ENCODE results near the gene CACNA2D2.

The CACNA2D2 gene

GRCh38 chr3:50322115-50322385 is 181.4 kb downstream of the CACNA2D2 start:
- peaks cover 28% of the 10 kb centered on the region for H3K4me1 Mint-ChIP-seq (ENCODE audit: low read depth)
- no peak overlapping the region for H3K4me3 Mint-ChIP-seq
- H3K36me3 Mint-ChIP-seq (ENCODE audit: low read depth) = peaks cover 2% of the 10 kb centered on the region
- H3K27me3 Mint-ChIP-seq (ENCODE audit: low read depth) = no peaks in the 10 kb centered on the region
- no peak overlapping the region for H3K27ac Mint-ChIP-seq
- H3K9me3 Mint-ChIP-seq = no peaks in the 10 kb centered on the region

DNA sequence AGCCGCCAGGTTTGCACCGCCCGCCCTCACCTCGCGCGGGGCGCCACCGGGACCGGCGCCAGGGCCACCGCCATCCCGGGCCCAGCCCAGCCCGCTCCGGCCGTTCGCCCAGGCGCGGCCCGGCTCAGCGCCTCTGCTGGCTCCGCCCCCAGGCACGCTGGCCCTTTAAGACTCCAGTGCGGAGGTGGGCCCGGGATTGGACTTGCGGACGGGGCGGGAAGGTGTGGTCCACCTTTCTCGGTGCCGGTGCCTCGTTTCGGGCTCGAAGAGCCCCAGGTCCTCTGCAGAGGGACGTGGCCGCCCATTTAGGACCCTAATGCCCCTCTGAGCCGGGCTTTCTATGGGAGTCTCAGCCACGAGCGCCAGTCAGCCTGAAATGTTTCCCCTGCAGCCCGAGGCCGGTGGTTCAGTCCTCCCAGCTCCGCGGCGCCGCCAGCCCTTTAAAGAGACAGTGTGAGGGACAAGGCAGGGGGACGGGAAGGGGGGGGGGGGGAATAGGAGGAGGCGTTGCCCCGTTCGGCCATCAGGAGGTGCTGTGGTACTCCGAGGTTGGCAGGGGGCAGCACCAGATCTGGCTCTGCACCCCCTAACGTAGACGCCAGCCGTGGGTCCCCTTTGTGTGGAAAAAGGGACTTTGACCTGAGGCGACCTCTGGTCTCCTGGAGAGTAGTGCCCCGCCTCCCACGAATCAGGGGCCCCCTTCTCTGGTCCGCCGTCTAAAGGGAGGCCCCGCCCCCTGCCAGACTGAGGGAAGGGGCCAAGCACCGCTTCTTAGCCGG is 181.9 kb downstream of the CACNA2D2 start:
- Mint-ChIP-seq H3K9me3 (no peaks in the 10 kb centered on the region), H3K27ac (peak overlapping the region; percentile 86), H3K4me1 (ENCODE audit: low read depth) (peaks cover 29% of the 10 kb centered on the region), H3K4me3 (peak overlapping the region; percentile 76), H3K27me3 (ENCODE audit: low read depth) (no peaks in the 10 kb centered on the region), H3K36me3 (ENCODE audit: low read depth) (peaks cover 4% of the 10 kb centered on the region)

DNA sequence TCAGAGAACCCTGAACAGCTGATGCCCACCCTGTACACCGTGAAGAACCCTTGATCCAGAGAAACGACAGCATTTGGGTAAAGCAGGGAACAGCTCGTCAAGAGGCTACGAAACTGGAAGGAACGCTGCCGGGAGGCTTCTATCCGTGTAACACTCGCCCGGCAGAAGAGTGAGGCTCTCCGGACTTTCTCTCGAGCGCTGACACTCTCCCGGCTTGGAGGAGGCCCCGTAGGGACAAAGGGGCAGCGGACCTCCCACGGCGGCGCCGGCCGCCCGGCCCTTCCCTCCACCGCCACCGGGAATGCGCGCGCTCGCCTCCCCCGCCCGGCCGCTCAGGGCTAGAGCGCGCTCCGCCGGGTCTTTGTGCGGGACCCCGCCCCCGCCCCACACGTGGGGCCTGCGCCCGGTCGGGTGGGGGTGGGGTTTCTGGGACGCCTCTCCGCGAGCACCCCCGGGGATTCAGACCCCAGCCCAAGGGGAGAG is 182.5 kb downstream of the CACNA2D2 start:
- H3K9me3 Mint-ChIP-seq = no peaks in the 10 kb centered on the region
- peaks cover 33% of the 10 kb centered on the region for H3K4me1 Mint-ChIP-seq (ENCODE audit: low read depth)
- peak overlapping the region; percentile 81 for H3K27ac Mint-ChIP-seq
- peaks cover 7% of the 10 kb centered on the region for H3K36me3 Mint-ChIP-seq (ENCODE audit: low read depth)
- H3K4me3 Mint-ChIP-seq = peak overlapping the region; percentile 90
- H3K27me3 Mint-ChIP-seq (ENCODE audit: low read depth) = no peaks in the 10 kb centered on the region

GRCh38 chr3:50319894-50320625 is 183.4 kb downstream of the CACNA2D2 start:
- H3K27ac Mint-ChIP-seq = no peak overlapping the region
- no peaks in the 10 kb centered on the region for H3K9me3 Mint-ChIP-seq
- H3K27me3 Mint-ChIP-seq (ENCODE audit: low read depth) = no peaks in the 10 kb centered on the region
- peaks cover 36% of the 10 kb centered on the region for H3K4me1 Mint-ChIP-seq (ENCODE audit: low read depth)
- H3K4me3 Mint-ChIP-seq = peak overlapping the region; percentile 90
- peaks cover 7% of the 10 kb centered on the region for H3K36me3 Mint-ChIP-seq (ENCODE audit: low read depth)

GRCh38 chr3:50319181-50319893 is 184.1 kb downstream of the CACNA2D2 start:
- no peaks in the 10 kb centered on the region for H3K9me3 Mint-ChIP-seq
- H3K27me3 Mint-ChIP-seq (ENCODE audit: low read depth) = no peaks in the 10 kb centered on the region
- peaks cover 5% of the 10 kb centered on the region for H3K36me3 Mint-ChIP-seq (ENCODE audit: low read depth)
- peaks cover 32% of the 10 kb centered on the region for H3K4me1 Mint-ChIP-seq (ENCODE audit: low read depth)
- no peak overlapping the region for H3K4me3 Mint-ChIP-seq
- H3K27ac Mint-ChIP-seq = no peak overlapping the region

- no peak overlapping the region for H3K27ac Mint-ChIP-seq
- H3K27me3 Mint-ChIP-seq (ENCODE audit: low read depth) = no peaks in the 10 kb centered on the region
- peaks cover 32% of the 10 kb centered on the region for H3K4me1 Mint-ChIP-seq (ENCODE audit: low read depth)
- H3K9me3 Mint-ChIP-seq = no peaks in the 10 kb centered on the region
- peaks cover 7% of the 10 kb centered on the region for H3K36me3 Mint-ChIP-seq (ENCODE audit: low read depth)
- H3K4me3 Mint-ChIP-seq = peak overlapping the region; percentile 31
Observed at GRCh38 chr3:50318615-50319014, 184.8 kb downstream of the CACNA2D2 start.

DNA sequence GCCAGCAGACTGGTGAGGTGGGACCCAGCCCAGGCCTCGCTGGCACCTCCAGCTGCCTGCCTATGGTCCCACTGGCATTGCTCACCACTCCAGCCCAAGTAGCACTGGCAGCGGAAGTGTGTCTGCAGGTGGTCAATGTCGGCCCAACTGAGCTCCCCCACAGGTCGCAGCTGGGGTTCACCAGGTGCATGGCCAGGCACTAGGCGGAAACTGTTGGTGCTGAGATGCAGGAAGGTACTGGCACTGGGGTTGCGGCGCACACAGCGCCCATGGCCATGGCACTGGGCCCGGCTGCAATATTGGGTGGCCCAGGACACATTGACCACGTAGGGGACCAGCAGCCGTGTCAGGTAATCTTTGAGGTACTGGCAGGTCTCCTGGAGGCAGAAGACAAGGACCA is 185.3 kb downstream of the CACNA2D2 start:
- H3K4me3 Mint-ChIP-seq = no peak overlapping the region
- peaks cover 7% of the 10 kb centered on the region for H3K36me3 Mint-ChIP-seq (ENCODE audit: low read depth)
- H3K27ac Mint-ChIP-seq = no peak overlapping the region
- H3K4me1 Mint-ChIP-seq (ENCODE audit: low read depth) = peaks cover 31% of the 10 kb centered on the region
- H3K9me3 Mint-ChIP-seq = no peaks in the 10 kb centered on the region
- H3K27me3 Mint-ChIP-seq (ENCODE audit: low read depth) = no peaks in the 10 kb centered on the region

GRCh38 chr3:50317300-50317699 is 186.1 kb downstream of the CACNA2D2 start:
- H3K4me3 Mint-ChIP-seq = no peak overlapping the region
- no peaks in the 10 kb centered on the region for H3K9me3 Mint-ChIP-seq
- H3K4me1 Mint-ChIP-seq (ENCODE audit: low read depth) = peaks cover 31% of the 10 kb centered on the region
- no peaks in the 10 kb centered on the region for H3K27me3 Mint-ChIP-seq (ENCODE audit: low read depth)
- peaks cover 7% of the 10 kb centered on the region for H3K36me3 Mint-ChIP-seq (ENCODE audit: low read depth)
- no peak overlapping the region for H3K27ac Mint-ChIP-seq

DNA sequence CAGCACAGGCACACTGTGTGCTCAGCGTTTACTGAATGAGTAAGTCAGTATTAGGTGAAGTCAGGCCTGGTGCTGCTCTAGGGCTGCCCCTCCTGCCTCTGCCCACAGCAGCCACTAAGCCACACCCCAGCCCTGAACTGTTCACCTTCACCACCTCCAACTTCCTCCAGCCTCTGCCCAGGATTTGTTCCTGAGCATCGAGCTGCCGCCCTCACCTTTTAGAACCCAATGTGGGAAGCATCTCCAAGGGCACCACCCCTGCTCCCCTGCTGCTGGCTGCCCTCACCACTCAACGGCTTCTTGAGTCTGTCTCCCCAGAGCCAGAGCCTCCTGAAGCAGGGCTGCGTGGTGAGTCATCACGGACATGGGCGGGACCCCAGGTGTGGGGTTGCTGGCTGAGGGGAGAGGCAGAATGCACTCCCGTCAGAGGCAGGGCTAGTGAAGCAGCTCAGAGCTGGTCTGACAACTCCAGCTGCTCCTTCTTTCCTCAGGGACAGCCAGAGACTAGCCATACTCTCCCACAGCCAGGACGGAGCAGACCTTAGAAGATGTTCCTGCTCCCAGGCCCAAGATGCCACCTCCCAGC is 186.7 kb downstream of the CACNA2D2 start:
- Mint-ChIP-seq H3K27me3 (ENCODE audit: low read depth) (no peaks in the 10 kb centered on the region), H3K27ac (peak overlapping the region; percentile 71), H3K4me1 (ENCODE audit: low read depth) (peaks cover 31% of the 10 kb centered on the region), H3K9me3 (no peaks in the 10 kb centered on the region), H3K4me3 (peak overlapping the region; percentile 10), H3K36me3 (ENCODE audit: low read depth) (peaks cover 7% of the 10 kb centered on the region)

GRCh38 chr3:50314816-50315215 is 188.6 kb downstream of the CACNA2D2 start:
- Mint-ChIP-seq H3K4me1 (ENCODE audit: low read depth) (peaks cover 24% of the 10 kb centered on the region), H3K36me3 (ENCODE audit: low read depth) (peaks cover 7% of the 10 kb centered on the region), H3K4me3 (no peak overlapping the region), H3K9me3 (no peaks in the 10 kb centered on the region), H3K27me3 (ENCODE audit: low read depth) (no peaks in the 10 kb centered on the region), H3K27ac (peak overlapping the region; percentile 41)

DNA sequence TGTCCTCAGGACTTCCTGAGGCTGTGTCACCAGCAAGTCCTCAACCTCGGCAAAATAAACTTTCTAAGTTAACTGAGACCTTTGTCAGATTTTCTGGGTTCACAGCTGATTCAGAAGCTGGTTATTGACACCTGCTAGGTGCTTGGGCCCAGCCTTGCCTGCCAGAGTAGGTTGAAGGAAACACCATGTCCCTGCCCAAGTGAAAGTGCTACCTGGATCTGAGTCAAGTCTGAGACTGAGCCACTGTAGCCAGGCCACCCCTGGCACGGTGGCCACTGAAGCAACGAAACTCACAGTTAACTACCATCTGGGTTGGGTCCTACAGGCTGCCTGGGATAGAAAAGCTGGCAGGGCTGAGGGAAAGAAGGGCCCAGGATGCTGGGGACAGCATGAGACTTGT is 189.1 kb downstream of the CACNA2D2 start:
- Mint-ChIP-seq H3K9me3 (no peaks in the 10 kb centered on the region), H3K27ac (no peak overlapping the region), H3K27me3 (ENCODE audit: low read depth) (no peaks in the 10 kb centered on the region), H3K4me3 (no peak overlapping the region), H3K36me3 (ENCODE audit: low read depth) (peaks cover 7% of the 10 kb centered on the region), H3K4me1 (ENCODE audit: low read depth) (peaks cover 21% of the 10 kb centered on the region)

All from T-helper 1 cell treated with Interleukin-12 subunit alpha and Interleukin-12 subunit beta and Interleukin-4 antibody, amounts not matched to agents 30 μg/mL and 1 μg/mL, for 36 hours (primary cell).